Measurements from ENCODE around the gene MCAM.

Gene MCAM

DNA sequence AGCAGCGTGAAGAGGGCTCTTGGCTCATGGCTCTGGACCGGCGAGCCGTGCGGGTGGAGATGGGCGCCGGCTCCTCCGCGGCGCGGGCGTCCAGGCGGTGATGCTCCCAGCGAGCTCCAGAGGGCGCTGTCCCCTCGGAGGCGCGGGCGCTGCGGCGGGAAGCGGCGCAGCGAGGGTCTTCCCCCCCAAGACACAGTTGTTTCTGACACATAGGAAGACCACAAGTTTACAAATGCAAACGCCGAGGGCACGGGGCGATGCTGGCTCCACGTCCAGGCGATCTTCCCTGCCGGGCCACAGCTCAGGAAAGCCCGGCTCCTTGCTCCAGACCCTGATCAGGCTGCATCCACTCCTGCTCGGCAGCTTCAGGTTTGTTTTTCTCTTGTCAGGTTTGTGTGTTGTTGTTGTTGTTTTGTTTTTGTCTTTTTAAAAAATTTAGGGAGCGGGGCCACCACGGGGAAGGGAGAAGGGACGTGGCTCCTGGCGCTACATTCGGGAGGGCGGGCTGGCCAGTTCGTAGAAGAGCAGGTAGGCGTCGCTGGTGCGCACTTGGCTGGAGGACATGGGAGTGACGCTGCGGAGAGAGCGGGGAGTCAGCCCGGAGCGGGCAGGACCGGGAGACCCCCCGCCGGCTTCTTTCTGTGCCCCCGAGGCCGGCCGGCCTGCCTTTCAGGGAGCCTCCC is 39.6 kb upstream of the MCAM start:
- H3K27me3 ChIP-seq (ENCODE audit: control insufficient read depth, insufficient read depth, low read length) = peaks cover 20% of the 10 kb centered on the region
- no peaks in the 10 kb centered on the region for H3K36me3 ChIP-seq (ENCODE audit: control insufficient read depth, insufficient read depth, low read length)
- H3K9ac ChIP-seq (ENCODE audit: low read depth, low read length) = peak overlapping the region; percentile 79
- no peaks in the 10 kb centered on the region for H3K9me3 ChIP-seq (ENCODE audit: control insufficient read depth, insufficient read depth, low read length)
- H3K4me3 ChIP-seq (ENCODE audit: low read depth, low read length) = peak overlapping the region; percentile 76
- peaks cover 6% of the 10 kb centered on the region for H3K4me1 ChIP-seq (ENCODE audit: control insufficient read depth, insufficient read depth, low read length)

DNA sequence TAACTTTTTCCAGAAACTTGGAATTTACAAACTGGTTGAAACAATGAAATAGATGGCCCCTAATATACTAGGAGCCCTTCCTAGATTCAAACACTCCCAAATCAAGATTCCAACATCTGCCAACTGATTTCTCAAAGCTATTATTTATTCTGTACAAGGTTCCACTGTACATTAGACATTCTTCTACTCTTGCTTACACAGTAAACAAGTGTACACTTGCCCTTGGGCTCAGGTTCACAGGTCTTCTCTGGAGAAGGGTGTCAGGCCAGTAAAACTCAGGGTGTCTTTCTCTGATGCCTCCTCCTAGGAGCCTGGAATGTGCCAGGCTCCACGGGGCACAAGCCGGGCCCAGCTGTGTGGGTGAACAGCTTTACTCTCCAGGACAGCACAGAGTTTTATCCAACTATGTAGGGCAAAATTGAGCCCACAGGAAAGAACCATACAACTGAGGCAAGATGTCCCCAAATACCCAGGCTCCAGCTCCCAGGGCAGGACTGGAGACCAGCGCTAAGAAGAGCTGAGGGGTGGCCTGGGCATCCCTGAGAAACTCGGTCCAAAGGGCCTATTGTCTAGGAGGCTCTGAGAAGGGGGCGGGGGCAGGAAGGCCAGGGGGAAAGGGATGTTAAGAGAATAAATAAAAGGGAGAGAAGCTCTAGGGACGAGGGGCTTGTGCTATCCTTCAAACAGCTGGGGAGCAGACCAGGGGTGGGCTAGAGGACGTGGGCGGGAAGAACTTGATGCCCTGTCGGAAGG is 38.3 kb upstream of the MCAM start:
- H3K9me3 ChIP-seq (ENCODE audit: control insufficient read depth, insufficient read depth, low read length) = no peaks in the 10 kb centered on the region
- no peak overlapping the region for H3K9ac ChIP-seq (ENCODE audit: low read depth, low read length)
- no peaks in the 10 kb centered on the region for H3K36me3 ChIP-seq (ENCODE audit: control insufficient read depth, insufficient read depth, low read length)
- H3K4me3 ChIP-seq (ENCODE audit: low read depth, low read length) = no peak overlapping the region
- H3K4me1 ChIP-seq (ENCODE audit: control insufficient read depth, insufficient read depth, low read length) = no peaks in the 10 kb centered on the region
- peaks cover 20% of the 10 kb centered on the region for H3K27me3 ChIP-seq (ENCODE audit: control insufficient read depth, insufficient read depth, low read length)

- no peak overlapping the region for H3K4me3 ChIP-seq (ENCODE audit: low read depth, low read length)
- H3K4me1 ChIP-seq (ENCODE audit: control insufficient read depth, insufficient read depth, low read length) = no peaks in the 10 kb centered on the region
- no peaks in the 10 kb centered on the region for H3K9me3 ChIP-seq (ENCODE audit: control insufficient read depth, insufficient read depth, low read length)
- peaks cover 19% of the 10 kb centered on the region for H3K27me3 ChIP-seq (ENCODE audit: control insufficient read depth, insufficient read depth, low read length)
- H3K9ac ChIP-seq (ENCODE audit: low read depth, low read length) = no peak overlapping the region
- H3K36me3 ChIP-seq (ENCODE audit: control insufficient read depth, insufficient read depth, low read length) = no peaks in the 10 kb centered on the region
Observed at GRCh38 chr11:119352857-119353260, 35.9 kb upstream of the MCAM start.

GRCh38 chr11:119351232-119351631 is 34.3 kb upstream of the MCAM start:
- no peaks in the 10 kb centered on the region for H3K9me3 ChIP-seq (ENCODE audit: control insufficient read depth, insufficient read depth, low read length)

DNA sequence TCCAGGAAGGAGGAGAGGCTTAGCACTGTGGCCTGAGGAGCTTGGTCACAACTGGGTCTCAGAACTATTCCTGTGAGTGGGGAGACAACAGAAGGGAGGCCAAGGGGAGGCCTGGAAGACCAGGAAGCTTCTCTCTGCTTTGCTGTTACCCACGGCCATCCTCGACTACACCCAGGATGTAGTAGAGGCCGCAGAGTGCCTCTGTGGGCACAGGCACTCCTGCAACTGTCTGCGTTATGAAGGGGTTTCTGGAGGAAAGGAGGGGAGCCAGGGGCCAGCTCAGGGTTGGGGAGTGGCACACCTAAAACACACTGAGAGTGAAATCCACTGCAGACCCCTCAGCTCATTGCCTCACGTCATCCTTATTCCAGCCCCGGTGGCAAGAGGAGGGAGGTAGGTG is 33.4 kb upstream of the MCAM start:
- Histone ChIP-seq H3K4me3 (ENCODE audit: low read depth, low read length) (no peak overlapping the region), H3K9me3 (ENCODE audit: control insufficient read depth, insufficient read depth, low read length) (no peaks in the 10 kb centered on the region), H3K36me3 (ENCODE audit: control insufficient read depth, insufficient read depth, low read length) (no peaks in the 10 kb centered on the region), H3K27me3 (ENCODE audit: control insufficient read depth, insufficient read depth, low read length) (peaks cover 19% of the 10 kb centered on the region), H3K9ac (ENCODE audit: low read depth, low read length) (no peak overlapping the region), H3K4me1 (ENCODE audit: control insufficient read depth, insufficient read depth, low read length) (no peaks in the 10 kb centered on the region)

More at GRCh38 chr11:119351232-119351631, 34.3 kb upstream of the MCAM start:
- H3K36me3 ChIP-seq (ENCODE audit: control insufficient read depth, insufficient read depth, low read length) = no peaks in the 10 kb centered on the region
- H3K4me1 ChIP-seq (ENCODE audit: control insufficient read depth, insufficient read depth, low read length) = no peaks in the 10 kb centered on the region
- no peak overlapping the region for H3K4me3 ChIP-seq (ENCODE audit: low read depth, low read length)
- peaks cover 21% of the 10 kb centered on the region for H3K27me3 ChIP-seq (ENCODE audit: control insufficient read depth, insufficient read depth, low read length)
- H3K9ac ChIP-seq (ENCODE audit: low read depth, low read length) = no peak overlapping the region

DNA sequence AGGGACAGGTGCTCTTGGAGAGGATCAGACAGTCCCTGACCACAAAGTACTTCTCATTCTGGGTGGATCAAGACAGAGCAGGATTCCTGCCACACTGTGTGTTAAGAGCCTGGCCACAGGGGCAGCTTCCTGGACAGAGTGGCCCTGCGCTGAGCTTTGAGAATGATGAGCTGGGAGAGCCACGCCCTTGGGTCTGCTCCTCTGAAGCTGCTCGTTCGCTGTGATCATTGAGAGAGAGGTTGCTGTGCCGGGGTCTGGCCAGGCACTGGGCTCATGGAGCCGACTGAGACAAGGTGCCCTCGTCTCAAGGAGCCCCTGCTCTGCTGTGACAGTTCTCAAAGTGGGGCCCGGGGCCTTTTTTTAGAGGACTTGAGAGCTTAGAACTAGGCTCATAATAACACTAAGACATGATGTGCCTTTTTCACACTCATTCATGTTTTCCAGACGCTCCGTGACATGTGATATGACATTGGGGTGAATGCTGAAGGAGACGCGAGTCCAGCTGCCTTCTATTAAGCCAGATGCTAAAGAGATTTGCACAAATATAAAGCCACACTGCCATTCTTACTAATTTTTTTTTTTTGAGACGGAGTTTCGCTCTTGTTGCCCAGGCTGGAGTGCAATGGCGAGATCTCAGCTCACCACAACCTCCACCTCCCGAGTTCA is 31.1 kb upstream of the MCAM start:
- H3K9me3 ChIP-seq (ENCODE audit: control insufficient read depth, insufficient read depth, low read length) = no peaks in the 10 kb centered on the region
- H3K4me3 ChIP-seq (ENCODE audit: low read depth, low read length) = no peak overlapping the region
- H3K27me3 ChIP-seq (ENCODE audit: control insufficient read depth, insufficient read depth, low read length) = peaks cover 25% of the 10 kb centered on the region
- no peaks in the 10 kb centered on the region for H3K4me1 ChIP-seq (ENCODE audit: control insufficient read depth, insufficient read depth, low read length)
- no peaks in the 10 kb centered on the region for H3K36me3 ChIP-seq (ENCODE audit: control insufficient read depth, insufficient read depth, low read length)
- H3K9ac ChIP-seq (ENCODE audit: low read depth, low read length) = no peak overlapping the region

DNA sequence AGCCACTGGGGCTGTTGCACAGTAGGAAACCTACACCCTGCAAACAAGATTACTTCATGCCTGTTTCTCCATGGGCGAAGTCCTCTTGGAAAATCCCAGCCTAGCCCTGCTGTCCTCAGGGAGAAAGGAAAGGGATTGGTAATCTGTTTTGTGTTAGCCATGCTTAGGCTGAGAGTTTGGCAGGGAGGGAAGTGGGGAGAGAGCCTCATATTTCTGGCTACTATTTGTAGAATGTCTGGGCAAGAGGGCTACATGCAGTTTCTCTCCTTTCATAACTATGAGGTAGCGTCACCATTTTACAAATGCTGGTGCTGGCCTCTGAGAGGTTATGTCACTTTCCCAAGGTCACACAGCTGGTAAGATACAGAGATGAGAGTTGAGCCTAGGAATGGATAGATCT is 30.3 kb upstream of the MCAM start:
- Histone ChIP-seq H3K27me3 (ENCODE audit: control insufficient read depth, insufficient read depth, low read length) (peaks cover 33% of the 10 kb centered on the region), H3K36me3 (ENCODE audit: control insufficient read depth, insufficient read depth, low read length) (no peaks in the 10 kb centered on the region), H3K9me3 (ENCODE audit: control insufficient read depth, insufficient read depth, low read length) (no peaks in the 10 kb centered on the region), H3K4me3 (ENCODE audit: low read depth, low read length) (no peak overlapping the region), H3K4me1 (ENCODE audit: control insufficient read depth, insufficient read depth, low read length) (no peaks in the 10 kb centered on the region), H3K9ac (ENCODE audit: low read depth, low read length) (no peak overlapping the region)

DNA sequence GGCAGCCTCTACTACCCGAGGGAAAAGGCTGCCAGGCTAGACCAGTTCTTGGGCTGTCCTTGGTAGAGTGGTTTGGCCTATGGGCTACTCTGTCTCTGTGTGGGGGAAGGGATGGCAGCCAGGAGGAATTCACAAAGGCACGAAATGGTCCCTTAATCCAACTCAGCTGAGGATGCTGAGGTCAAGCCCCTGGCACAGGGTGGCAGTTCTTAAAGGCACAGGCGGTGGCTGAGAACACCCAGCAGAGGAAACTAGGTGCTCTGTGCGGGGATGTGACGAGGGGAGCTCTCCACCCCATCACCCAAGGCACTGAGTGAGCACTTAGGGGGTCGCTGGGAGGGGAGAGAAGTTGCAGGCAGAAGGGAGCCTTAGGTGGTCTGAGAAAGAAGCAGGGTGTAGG is 29.7 kb upstream of the MCAM start, which contains the start of gene MFRP:
Gene MFRP (minus strand): TSS at position 101 of the 400 bp plus-strand sequence. CDS start 192 bp downstream, outside the sequence.
- Histone ChIP-seq H3K27me3 (ENCODE audit: control insufficient read depth, insufficient read depth, low read length) (peaks cover 37% of the 10 kb centered on the region), H3K4me3 (ENCODE audit: low read depth, low read length) (no peak within 1 kb of the TSS), H3K4me1 (ENCODE audit: control insufficient read depth, insufficient read depth, low read length) (no peaks in the 10 kb centered on the region), H3K36me3 (ENCODE audit: control insufficient read depth, insufficient read depth, low read length) (no peaks in the 10 kb centered on the region), H3K9ac (ENCODE audit: low read depth, low read length) (no peak within 1 kb of the TSS), H3K9me3 (ENCODE audit: control insufficient read depth, insufficient read depth, low read length) (no peaks in the 10 kb centered on the region)

GRCh38 chr11:119345685-119346084 is 28.8 kb upstream of the MCAM start:
- H3K9ac ChIP-seq (ENCODE audit: low read depth, low read length) = no peak overlapping the region
- no peaks in the 10 kb centered on the region for H3K36me3 ChIP-seq (ENCODE audit: control insufficient read depth, insufficient read depth, low read length)
- H3K4me1 ChIP-seq (ENCODE audit: control insufficient read depth, insufficient read depth, low read length) = no peaks in the 10 kb centered on the region
- H3K27me3 ChIP-seq (ENCODE audit: control insufficient read depth, insufficient read depth, low read length) = peaks cover 46% of the 10 kb centered on the region
- H3K9me3 ChIP-seq (ENCODE audit: control insufficient read depth, insufficient read depth, low read length) = no peaks in the 10 kb centered on the region
- H3K4me3 ChIP-seq (ENCODE audit: low read depth, low read length) = no peak overlapping the region

- H3K4me1 ChIP-seq (ENCODE audit: control insufficient read depth, insufficient read depth, low read length) = no peaks in the 10 kb centered on the region
- no peaks in the 10 kb centered on the region for H3K9me3 ChIP-seq (ENCODE audit: control insufficient read depth, insufficient read depth, low read length)
- no peaks in the 10 kb centered on the region for H3K36me3 ChIP-seq (ENCODE audit: control insufficient read depth, insufficient read depth, low read length)
- H3K27me3 ChIP-seq (ENCODE audit: control insufficient read depth, insufficient read depth, low read length) = peaks cover 48% of the 10 kb centered on the region
- H3K9ac ChIP-seq (ENCODE audit: low read depth, low read length) = no peak overlapping the region
- no peak overlapping the region for H3K4me3 ChIP-seq (ENCODE audit: low read depth, low read length)
Observed at GRCh38 chr11:119344291-119345010, 27.5 kb upstream of the MCAM start.

DNA sequence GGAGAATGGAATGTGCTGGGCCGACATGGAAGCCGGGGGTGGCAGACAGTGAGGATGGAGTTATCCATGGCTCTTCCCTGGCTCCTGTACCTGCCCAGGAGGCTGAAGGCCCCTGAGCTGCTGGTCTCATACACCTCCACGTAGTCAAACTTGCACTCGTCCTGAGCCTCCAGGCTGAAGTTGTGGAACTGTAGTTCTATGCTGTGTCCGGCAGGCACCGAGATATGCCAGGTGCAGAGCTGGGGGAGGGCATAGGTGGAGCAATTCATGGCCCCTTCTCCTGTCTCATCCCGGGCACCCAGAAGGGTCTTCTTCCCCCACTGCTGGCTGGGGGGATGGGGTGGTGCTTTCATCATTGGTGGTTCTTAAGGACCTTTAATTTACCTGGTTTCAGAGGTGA is 26.8 kb upstream of the MCAM start:
- H3K36me3 ChIP-seq (ENCODE audit: control insufficient read depth, insufficient read depth, low read length) = no peaks in the 10 kb centered on the region
- H3K27me3 ChIP-seq (ENCODE audit: control insufficient read depth, insufficient read depth, low read length) = peaks cover 55% of the 10 kb centered on the region

More for the DNA sequence above, 26.8 kb upstream of the MCAM start:
- no peaks in the 10 kb centered on the region for H3K9me3 ChIP-seq (ENCODE audit: control insufficient read depth, insufficient read depth, low read length)
- peaks cover 6% of the 10 kb centered on the region for H3K4me1 ChIP-seq (ENCODE audit: control insufficient read depth, insufficient read depth, low read length)
- no peak overlapping the region for H3K9ac ChIP-seq (ENCODE audit: low read depth, low read length)
- H3K4me3 ChIP-seq (ENCODE audit: low read depth, low read length) = no peak overlapping the region

Data from iPS-15b (cell line).